Epidermal melanocyte (primary cell): ENCODE results near the gene CDC42EP4.

Source experiments
- DNase-seq: peaks from one replicate; pipeline ENCODE4 v3.0.0; 2011; ENCODE audit warnings: low spot score; ENCODE audit not compliant: insufficient read length

The CDC42EP4 gene

DNA sequence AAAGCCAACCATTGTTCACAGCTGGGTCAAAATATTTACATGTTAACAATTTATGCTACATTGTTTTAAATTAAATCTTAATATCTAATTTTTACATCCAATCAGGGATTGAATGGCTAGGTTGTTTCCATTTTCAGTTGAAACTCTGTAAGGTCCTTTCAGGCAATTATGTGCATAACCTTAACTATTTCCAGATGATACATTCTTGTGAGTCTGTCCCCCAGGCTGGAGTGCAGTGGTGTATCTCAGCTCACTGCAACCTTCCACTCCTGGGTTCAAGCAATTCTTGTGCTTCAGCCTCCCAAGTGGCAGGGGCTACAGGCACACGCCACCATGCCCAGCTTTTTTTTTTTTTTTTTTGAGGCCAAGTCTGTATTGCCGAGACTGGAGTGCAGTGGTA lies 10.4 kb downstream of the CDC42EP4 start:
- no peak for DNase-seq

GRCh38 chr17:73300392-73300791 lies 11.4 kb downstream of the CDC42EP4 start:
- no peak for DNase-seq

GRCh38 chr17:73297934-73298861 lies 13.6 kb downstream of the CDC42EP4 start:
- no peak for DNase-seq

DNA sequence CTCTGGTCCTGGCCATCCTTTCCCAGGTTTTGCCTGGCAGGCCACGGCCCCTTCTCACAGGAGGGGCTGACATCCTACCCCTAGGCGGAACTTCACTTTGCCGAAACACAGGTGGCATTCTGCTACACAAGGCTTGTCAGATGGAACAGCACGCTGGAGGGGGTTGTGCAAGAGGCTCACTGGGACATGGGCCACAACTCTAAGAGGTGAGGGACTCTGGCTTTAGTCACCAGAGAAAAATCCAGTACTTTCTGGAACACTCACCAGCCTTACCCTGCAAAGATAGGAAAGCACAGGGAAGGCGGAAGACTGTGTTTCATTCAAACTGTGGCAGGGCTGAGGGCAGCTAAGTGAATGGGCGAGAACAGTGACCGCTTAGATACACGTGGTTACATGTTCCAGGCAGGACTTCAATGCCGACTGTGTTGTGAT lies 18.3 kb downstream of the CDC42EP4 start:
- DNase-seq: no peak

DNA sequence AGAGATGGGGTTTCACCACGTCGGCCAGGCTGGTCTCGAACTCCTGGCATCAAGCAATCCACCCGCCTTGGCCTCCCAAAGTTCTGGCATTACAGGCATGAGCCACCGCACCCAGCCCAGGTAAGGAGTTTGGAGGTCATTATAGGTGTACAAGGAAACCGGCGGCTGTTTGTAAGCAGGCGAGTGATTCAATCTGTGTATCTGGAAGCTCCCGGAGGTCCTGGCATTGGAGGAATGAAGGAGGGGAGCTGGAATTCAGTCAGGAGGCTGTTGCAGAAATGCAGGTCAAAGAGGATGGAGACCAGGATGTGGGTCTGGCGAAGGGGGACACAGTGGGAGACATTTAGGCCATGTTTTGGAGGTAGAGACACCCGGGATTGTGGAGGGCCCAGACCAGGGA lies 18.8 kb downstream of the CDC42EP4 start:
- no peak for DNase-seq

DNA sequence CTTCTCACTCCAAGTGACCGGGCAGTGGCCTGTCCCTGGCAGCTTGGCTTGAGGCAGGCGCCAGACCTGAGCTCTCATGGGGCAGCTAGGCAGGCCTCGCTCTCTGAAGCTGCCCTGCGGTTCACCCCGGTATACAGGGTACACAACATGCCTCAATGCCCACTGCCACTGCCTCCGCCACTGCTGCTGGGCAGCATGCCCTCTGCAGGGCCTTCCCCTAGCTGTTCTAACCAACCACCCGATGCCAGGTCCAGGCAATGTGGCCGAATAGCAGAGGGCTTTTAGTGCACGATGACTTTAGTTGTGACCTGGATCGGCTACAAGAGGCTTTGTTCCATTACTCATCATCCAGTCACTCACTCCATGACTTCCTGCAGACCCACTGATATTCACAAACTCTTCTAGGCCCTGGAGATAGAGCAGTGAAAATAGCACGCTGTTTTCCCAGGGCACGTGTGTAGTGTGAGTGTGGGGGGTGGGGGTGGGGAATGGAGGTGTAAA lies 19.7 kb downstream of the CDC42EP4 start:
- no peak for DNase-seq

- no peak for DNase-seq
Observed at GRCh38 chr17:73291260-73291801, 20.5 kb downstream of the CDC42EP4 start.

- DNase-seq: no peak
Observed at GRCh38 chr17:73290399-73291259, 21.2 kb downstream of the CDC42EP4 start.

GRCh38 chr17:73289549-73290254 lies 22.1 kb downstream of the CDC42EP4 start:
- DNase-seq: no peak

DNA sequence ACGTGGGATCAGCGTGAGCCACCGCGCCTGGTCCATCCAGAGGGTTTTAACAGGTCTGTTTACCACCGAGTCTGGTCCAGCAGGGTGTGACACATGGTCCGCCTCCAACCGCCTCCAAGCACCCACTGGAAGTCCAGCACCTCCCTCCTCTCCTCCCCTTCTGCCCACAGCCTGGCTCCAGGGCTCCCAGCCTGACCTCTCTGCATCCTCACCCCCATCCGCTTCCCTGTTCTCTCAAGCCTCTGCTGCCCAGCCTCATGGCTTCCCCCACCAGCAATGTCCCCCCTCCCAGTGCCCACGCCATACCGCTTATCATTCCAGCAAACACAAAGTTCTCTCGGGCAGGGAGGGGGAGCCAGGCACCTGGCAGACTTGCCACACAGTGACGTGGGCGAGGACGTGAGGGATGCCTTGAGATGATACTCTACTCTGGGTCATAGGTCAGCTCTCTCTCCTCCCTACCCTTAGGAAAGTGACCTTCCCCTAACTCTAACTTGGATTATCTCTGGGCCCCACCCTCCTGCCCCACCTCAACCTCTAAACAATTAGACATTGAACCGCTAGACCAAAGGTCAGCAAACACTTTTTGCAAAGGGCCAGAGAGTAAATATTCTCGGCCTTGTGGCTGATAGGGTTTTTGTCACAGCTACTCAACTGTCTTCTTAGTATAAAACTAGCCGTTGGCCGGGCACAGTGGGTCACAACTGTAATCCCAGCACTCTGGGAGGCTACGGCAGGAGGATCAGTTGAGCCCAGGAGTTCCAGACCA lies 23.1 kb downstream of the CDC42EP4 start:
- no peak for DNase-seq

- DNase-seq: no peak
Observed at GRCh38 chr17:73286863-73287296, 24.9 kb downstream of the CDC42EP4 start.

DNA sequence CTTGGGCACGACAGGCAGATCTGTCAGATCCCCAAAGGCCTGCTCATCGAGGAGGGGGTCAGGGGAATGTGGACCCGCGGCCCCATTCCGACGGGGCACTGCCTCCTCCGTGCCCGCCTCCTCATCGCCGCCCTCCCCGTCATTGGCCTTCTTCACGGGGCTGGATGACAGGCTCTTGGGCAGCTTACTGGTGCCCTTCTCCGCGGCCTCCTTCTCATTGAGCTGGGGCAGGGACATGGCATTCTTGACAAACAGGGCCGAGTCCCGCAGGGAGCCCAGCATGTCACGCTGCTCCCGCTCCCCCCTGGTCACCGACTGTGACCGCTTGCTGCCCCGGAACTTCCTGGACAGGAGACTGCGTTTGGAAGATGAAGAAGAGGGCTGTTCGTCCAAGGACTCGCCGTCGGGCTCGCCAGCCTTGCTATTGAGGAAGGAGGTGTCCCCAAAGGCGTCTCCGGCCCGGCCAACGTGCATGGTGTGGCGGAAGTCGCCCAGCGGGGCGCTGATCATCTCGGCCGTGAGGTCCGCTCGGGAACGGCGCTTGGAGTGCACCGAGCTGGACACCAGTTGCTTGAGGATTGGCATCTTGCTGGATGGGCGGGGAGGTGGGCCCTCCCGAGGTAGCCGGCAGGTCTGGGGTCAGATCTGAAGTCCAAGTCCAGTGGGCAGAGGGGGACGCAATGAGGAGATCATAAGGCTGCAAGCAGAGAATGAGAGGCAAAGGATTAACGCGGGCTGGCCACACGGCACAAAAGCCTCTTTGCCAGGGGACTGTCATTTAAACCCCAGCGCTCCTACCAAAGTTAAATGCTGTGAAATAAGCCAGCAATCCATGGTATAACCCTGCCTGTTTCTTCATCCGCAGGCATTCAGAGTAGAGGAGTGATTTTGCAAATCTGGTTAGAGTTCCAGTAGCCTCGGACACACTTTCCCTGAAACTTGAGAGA lies 25.6 kb downstream of the CDC42EP4 start:
- DNase-seq: no peak

- no peak for DNase-seq
Observed at GRCh38 chr17:73285603-73285908, 26.2 kb downstream of the CDC42EP4 start.

GRCh38 chr17:73284906-73285602 lies 26.7 kb downstream of the CDC42EP4 start:
- DNase-seq: no peak

DNA sequence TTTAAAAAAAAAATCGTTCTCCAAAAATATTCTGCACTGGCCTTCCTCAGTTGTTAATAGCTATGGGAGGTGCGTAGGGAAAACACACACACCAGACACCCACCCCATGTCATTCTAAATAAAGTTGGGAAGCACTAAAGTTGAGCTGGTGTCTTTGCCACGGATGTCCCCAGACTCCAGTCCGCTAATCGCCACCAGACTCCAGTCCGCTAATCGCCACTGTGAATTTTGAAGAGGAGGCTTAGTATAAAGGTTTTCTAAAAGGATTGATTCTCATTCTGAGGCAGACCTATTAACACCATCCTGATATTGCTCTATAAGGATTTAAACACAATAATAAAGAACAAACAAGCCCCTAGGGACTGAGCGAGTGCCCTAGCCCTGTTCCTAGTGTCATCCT lies 27.4 kb downstream of the CDC42EP4 start:
- no peak for DNase-seq

GRCh38 chr17:73283841-73284282 lies 27.9 kb downstream of the CDC42EP4 start:
- DNase-seq: no peak

- no peak for DNase-seq
Observed at GRCh38 chr17:73283250-73283649, 28.6 kb downstream of the CDC42EP4 start.

- no peak for DNase-seq
Observed at GRCh38 chr17:73282629-73283028, 29.2 kb downstream of the CDC42EP4 start.

DNA sequence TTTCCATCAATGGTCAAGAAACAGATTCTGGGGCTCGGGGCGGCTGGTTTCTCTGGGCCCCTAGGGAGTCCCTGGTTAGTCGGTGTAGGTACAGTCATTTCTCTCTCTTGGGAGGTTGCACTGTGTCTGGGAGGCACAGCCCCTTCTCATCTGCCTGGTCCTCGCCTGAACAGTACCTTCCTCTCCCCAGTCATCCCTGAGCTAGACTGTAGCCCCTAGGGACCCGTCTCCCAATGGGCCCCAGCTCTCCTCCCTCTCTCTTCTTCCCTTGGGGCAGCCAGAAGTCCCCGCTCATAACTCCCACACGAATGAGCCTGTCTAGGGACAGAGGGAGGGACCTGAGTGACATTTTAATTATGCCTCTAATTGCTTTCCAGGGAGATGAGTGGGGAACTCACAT lies 29.9 kb downstream of the CDC42EP4 start:
- DNase-seq: no peak
